Stimulated activated CD4-positive, alpha-beta T cell treated with anti-CD3 and anti-CD28 coated beads, Interleukin-12 subunit alpha, Interleukin-12 subunit beta, amount 100 ng/mL, for 4 hours (primary cell): ENCODE data around the gene SHD.
A peak's percentile ranks its signal among the peaks of the same experiment; 100 is the strongest.

Experiments used
- DNase-seq: peaks from one replicate; pipeline ENCODE4 v3.0.0-alpha.2; 2020

SHD gene

GRCh38 chr19:4301590-4302242, 22.6 kb downstream of the SHD start:
- no peak for DNase-seq

GRCh38 chr19:4302243-4302640, 23.2 kb downstream of the SHD start, which contains the start of gene TMIGD2:
Gene TMIGD2 (minus strand): TSS chr19:4302389. CDS start chr19:4302385, 4 bp downstream.
- DNase-seq, result no peak

- no peak for DNase-seq
These were observed 24.9 kb downstream of the SHD start for GRCh38 chr19:4303819-4304537.

GRCh38 chr19:4304538-4305256, 25.6 kb downstream of the SHD start, which contains the start of gene FSD1:
Gene FSD1 (plus strand): TSS chr19:4304598. CDS start chr19:4304747, 149 bp downstream.
- DNase-seq, result peak; percentile 72

- no peak for DNase-seq
These were observed 26.2 kb downstream of the SHD start for GRCh38 chr19:4305257-4305612.

GRCh38 chr19:4305659-4306058, 26.6 kb downstream of the SHD start:
- no peak for DNase-seq

- DNase-seq, result no peak
These were observed 31.4 kb downstream of the SHD start for GRCh38 chr19:4310247-4311121.

DNA sequence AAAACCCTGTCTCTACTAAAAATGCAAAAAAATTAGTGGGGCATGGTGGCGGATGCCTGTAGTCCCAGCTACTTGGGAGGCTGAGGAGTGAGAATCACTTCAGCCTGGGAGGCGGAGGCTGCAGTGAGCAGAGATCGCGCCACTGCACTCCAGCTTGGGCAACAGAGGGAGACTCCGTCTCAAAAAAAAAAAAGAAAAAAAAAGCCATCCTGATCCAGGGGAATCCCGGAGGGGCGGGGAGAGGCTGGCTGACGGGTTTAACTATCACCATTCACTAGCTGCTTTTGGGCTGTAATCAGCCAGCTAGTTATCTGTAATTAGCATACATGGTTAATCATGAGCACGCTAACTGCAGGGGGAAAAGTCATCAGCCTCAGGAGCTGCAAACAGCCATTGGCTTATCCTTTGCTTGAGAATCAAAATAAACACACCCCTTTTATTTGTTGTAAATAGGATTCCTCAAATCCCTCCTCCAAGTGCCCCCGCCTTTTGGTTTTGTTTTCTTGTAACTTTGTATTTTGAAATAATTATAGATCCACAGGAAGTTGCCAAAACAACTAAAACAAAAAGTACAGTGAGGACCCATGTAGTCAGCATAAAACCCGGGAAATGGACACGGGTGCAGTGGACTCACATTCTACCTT, 34.9 kb downstream of the SHD start:
- DNase-seq, result no peak

DNA sequence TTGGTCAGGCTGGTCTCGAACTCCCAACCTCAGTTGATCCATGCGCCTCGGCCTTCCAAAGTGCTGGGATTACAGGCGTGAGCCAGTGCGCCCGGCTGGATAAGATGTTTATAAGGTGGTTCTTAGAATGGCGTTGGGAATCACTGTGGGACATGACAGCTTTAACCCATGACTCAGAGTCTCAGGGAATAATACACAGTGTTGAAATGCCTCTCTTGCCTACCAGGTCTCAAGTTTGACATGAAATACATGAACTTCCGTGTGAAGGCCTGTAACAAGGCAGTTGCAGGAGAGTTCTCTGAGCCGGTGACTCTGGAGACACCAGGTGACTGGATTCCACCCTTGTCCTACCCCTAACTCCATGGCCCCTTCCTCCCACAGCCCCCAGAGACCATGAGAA, 37.9 kb downstream of the SHD start:
- no peak for DNase-seq

- DNase-seq, result no peak
These were observed 39.4 kb downstream of the SHD start for GRCh38 chr19:4318460-4318859.

GRCh38 chr19:4319067-4319718, 40.1 kb downstream of the SHD start:
- no peak for DNase-seq

GRCh38 chr19:4320419-4320818, 41.4 kb downstream of the SHD start:
- DNase-seq, result no peak

DNA sequence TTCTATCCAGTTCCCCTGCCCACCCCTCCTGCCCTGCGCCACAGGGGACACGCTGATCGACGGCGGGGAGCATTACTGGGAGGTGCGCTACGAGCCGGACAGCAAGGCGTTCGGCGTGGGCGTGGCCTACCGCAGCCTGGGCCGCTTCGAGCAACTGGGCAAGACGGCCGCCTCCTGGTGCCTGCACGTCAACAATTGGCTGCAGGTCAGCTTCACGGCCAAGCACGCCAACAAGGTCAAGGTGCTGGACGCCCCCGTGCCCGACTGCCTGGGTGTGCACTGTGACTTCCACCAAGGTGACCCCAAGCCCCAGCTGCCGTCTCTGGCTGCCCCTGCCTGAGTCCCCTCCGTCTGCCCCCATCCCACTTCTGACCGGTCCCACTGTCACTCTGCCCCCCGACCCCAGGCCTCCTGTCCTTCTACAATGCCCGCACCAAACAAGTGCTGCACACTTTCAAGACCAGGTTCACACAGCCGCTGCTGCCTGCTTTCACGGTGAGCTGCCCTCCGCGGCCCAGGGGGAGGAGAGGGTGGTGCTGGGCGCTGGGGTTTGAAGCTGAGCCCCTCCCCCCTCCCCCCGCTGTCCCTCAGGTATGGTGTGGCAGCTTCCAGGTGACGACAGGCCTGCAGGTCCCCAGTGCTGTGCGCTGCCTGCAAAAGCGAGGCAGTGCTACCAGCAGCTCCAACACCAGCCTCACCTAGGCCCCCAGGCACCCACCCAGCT, 44.0 kb downstream of the SHD start:
- no peak for DNase-seq

DNA sequence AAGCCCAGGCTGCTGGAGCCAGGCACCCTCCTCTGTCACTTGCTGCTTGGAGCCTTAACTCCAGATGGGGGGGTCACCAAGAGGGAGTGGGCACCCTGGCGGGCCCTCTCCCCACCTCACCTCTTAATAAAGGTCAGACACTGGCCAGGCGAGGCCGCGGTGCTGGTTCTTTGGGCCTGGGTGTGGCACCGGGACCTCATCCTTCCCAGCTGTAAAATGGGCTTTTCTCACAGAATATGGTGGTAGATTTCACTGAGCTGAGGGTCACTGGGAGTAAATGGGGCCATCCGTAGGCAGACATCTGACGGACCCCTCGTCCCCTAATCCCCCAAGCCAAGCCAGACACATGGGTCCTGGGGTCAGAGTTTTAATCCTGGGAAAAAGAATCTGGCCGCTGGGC, 44.6 kb downstream of the SHD start:
- DNase-seq, result no peak

DNA sequence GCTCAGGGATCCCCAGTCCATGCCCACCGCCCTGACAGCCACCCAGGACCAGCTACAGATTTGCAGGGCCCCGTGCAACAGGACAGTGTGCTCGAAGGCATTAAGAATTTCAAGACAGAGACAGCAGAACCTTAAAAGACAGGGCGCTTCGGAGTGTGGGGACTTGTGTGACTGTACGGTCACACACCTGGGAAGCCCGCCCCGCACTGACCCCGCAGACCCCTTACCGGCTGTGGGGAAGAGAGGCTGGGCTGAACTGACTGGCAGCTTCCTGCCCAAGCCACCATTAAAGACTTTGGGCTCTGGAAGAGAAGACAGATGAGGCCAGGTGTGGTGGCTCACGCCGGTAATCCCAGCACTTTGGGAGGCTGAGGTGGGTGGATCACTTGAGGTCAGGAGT, 45.2 kb downstream of the SHD start:
- DNase-seq, result no peak

GRCh38 chr19:4326215-4326836, 47.3 kb downstream of the SHD start:
- no peak for DNase-seq

- DNase-seq, result no peak
These were observed 47.8 kb downstream of the SHD start for GRCh38 chr19:4326837-4327251.

- DNase-seq, result peak; percentile 74
These were observed 48.3 kb downstream of the SHD start for GRCh38 chr19:4327252-4327876.

DNA sequence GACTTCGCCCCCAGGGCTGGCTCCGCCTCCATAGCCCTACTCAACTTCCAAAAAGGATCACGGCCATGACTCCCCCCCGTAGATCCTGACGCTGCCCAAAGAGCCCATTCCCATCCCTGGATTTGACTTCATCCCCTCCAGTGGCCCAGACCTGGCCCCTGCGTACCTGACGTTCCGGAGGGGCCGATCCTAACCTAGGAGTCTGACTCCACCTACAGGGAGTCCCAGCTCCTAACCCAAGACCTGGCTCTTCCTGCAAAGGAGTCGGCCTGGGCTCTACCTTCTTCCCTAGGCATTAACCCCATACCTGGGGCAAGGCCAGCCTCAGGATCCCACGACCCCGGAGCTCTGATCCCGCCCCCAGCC, 48.8 kb downstream of the SHD start:
- no peak for DNase-seq
